ENCODE data around the gene PTDSS2.

PTDSS2 gene

DNA sequence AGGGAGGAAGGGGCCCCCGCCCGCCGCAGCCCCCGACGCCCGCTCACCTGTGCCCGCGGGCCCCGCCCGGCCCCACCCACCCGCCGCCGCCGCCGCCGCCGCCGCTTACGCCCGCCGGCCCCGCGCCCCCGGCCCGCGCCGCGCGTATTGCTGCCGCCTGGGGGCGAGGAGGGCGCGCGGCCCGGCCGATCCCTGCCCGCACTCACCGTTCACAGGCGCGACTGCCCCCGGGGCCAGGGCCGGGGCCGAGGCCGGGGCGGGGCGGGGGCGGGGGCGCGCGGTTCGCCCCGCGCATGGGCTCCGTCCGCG is 85.1 kb downstream of the PTDSS2 start:
- Histone ChIP-seq H3K4me3 (replicated peaks; ENCODE audit: low read depth, low read length) (peak overlapping the region; percentile 81), H3K36me3 (ENCODE audit: control insufficient read depth, insufficient read depth, low read length) (peaks cover 13% of the 10 kb centered on the region), H3K27me3 (replicated peaks; ENCODE audit: control insufficient read depth, insufficient read depth, low read length) (no peaks in the 10 kb centered on the region)
- TF ChIP-seq, protein P1, sequence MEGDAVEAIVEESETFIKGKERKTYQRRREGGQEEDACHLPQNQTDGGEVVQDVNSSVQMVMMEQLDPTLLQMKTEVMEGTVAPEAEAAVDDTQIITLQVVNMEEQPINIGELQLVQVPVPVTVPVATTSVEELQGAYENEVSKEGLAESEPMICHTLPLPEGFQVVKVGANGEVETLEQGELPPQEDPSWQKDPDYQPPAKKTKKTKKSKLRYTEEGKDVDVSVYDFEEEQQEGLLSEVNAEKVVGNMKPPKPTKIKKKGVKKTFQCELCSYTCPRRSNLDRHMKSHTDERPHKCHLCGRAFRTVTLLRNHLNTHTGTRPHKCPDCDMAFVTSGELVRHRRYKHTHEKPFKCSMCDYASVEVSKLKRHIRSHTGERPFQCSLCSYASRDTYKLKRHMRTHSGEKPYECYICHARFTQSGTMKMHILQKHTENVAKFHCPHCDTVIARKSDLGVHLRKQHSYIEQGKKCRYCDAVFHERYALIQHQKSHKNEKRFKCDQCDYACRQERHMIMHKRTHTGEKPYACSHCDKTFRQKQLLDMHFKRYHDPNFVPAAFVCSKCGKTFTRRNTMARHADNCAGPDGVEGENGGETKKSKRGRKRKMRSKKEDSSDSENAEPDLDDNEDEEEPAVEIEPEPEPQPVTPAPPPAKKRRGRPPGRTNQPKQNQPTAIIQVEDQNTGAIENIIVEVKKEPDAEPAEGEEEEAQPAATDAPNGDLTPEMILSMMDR (IDR thresholded peaks at IDR 0.05; ENCODE audit: insufficient read depth, low read length, poor library complexity, severe bottlenecking), result no peak
- no peak for DNase-seq (ENCODE audit: extremely low read depth, insufficient read length)

DNA sequence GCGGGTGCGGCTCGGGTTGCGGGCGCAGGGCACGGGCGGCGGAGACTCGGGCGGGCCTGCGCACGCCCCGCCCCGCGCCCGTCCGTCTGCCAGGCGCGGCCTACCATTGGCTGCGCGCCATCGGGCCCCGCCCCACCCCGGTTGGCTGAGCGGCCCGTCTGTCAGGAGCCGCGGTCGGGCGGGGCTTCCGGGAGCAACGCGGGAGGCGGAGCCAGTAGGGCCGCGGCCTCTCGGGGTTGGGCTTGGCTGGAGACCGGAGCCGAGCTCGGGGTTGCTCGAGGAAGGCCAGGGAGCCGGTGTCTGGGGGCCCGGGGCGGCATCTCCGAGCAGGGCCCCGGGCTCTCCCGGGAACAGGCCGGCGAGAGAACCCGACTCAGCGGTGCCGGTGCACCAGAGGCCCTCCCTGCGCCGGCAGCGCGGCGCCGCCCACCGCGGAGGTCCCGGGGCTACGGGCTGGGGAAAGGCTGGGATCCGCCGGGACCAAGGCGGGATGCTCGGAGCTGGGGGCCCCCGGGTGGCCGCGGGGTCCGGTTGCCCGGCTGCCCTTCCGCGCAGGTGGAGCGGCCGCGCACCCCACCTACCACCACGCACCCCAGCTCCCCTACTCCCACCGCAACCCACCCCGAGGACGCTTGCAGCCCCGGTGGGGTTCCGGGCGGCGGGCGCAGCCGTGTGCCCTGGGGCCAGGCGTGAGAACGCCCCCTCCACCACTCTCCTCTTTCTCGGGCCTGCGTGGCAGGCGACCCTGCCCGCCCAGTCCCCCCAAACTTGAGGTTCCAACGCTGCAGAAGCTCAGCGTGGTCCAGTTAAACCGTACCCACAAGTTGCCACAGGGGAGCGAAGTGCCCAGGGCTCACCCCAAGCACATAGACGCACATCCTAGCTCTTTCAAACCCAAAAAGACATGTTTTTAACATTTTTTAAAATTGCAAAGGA is 85.7 kb downstream of the PTDSS2 start, which contains the start of gene HRAS:
TSS of gene HRAS (minus strand) at position 58 of the 936 bp plus-strand sequence.
- Histone ChIP-seq H3K4me3 (replicated peaks; ENCODE audit: low read depth, low read length) (peak within 1 kb of the TSS; percentile 81), H3K36me3 (ENCODE audit: control insufficient read depth, insufficient read depth, low read length) (peaks cover 12% of the 10 kb centered on the region), H3K27me3 (replicated peaks; ENCODE audit: control insufficient read depth, insufficient read depth, low read length) (no peaks in the 10 kb centered on the region)
- peak; percentile 97 for DNase-seq (ENCODE audit: extremely low read depth, insufficient read length)
- TF ChIP-seq, protein P1 (IDR thresholded peaks at IDR 0.05; ENCODE audit: insufficient read depth, low read length, poor library complexity, severe bottlenecking), result no peak

DNA sequence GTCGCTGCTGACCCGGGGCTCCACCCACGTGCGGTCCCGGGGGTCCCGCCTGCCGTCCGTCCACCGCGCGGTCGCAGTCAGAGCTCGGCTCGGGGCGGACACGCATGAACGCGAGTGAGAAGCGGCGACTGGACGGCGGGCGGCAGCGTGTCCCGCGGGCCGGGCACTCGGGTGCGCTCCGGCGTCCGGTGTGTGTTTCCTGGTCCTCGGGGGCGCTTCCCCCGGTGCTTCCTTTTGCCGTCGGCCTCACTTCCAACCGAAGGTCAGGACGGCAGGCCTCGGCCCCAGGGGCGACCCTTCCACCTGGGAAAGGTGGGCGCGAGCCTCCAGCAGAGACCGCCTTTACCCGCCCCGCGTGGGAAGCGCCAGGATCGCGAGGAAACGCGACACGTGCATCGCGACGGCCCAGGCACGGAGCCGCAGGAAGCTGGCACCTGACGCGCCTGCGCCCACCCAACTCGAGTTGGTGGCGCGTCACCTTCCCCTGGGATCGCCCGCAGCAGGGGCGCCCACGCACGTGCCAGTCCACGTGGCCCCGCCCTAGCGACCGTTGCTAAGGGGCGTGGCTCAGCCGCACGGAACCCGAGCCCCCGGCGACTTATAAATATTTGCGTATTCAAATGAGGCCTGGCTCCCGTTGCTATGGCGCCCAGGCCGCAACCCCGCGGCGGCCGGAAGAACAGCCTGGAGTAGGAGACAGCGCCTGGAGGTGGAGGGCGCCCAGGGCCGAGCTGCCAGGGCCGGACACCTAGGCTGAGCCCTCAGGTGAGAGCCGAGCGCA is 87.0 kb downstream of the PTDSS2 start, which contains the start of gene LRRC56:
TSS of gene LRRC56 (plus strand) at position 687 of the 781 bp plus-strand sequence. CDS start 3,158 bp downstream, outside the sequence.
- H3K27me3 ChIP-seq (replicated peaks; ENCODE audit: control insufficient read depth, insufficient read depth, low read length), result no peaks in the 10 kb centered on the region
- H3K36me3 ChIP-seq (ENCODE audit: control insufficient read depth, insufficient read depth, low read length), result peaks cover 8% of the 10 kb centered on the region
- peak within 1 kb of the TSS; percentile 71 for H3K4me3 ChIP-seq (replicated peaks; ENCODE audit: low read depth, low read length)
- peak; percentile 96 for DNase-seq (ENCODE audit: extremely low read depth, insufficient read length)
- TF ChIP-seq, protein P1 (IDR thresholded peaks at IDR 0.05; ENCODE audit: insufficient read depth, low read length, poor library complexity, severe bottlenecking), result no peak

DNA sequence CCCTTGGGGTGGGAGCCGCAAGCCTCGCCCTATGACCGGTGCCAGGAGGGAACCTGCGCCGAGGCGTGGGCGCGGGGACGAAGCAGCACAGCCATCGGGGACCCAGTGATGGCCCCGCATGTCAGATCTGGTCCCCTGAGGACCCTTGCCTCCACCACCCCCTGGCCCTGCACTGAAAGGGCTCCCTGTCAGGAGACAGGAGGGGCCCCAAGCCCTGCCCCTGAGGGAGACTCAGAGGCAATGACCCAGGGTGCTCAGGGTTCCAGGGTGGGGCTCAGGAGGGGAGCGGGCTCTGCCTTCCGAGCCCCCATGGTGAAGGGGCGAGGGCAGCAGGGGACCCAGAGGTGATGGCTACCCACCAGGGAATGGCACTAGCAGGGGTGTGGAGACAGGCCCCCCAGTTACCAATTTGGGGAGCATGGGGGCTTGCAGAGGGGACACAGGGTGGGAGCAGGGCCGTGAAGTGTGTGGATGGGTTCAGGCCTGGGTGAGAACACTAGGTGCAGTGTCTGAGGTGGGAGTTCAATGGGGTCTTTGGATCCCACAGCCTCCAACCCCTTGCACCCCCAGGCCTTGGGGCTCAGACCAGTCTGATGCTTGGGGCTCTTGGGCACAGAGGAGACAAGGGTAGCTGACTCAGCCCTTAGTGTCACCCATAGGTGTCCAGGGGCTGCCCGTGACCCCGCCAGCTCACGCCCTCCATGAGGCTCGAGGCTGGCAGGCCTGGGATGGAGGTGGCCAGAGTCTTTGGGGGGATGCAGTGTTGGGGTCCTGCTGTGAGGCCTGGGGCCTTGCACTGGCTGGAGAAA is 87.7 kb downstream of the PTDSS2 start:
- Histone ChIP-seq H3K36me3 (ENCODE audit: control insufficient read depth, insufficient read depth, low read length) (peaks cover 4% of the 10 kb centered on the region), H3K4me3 (replicated peaks; ENCODE audit: low read depth, low read length) (peak overlapping the region; percentile 63), H3K27me3 (replicated peaks; ENCODE audit: control insufficient read depth, insufficient read depth, low read length) (no peaks in the 10 kb centered on the region)
- DNase-seq (ENCODE audit: extremely low read depth, insufficient read length), result peak; percentile 13
- TF ChIP-seq, protein P1 (IDR thresholded peaks at IDR 0.05; ENCODE audit: insufficient read depth, low read length, poor library complexity, severe bottlenecking), result no peak

DNA sequence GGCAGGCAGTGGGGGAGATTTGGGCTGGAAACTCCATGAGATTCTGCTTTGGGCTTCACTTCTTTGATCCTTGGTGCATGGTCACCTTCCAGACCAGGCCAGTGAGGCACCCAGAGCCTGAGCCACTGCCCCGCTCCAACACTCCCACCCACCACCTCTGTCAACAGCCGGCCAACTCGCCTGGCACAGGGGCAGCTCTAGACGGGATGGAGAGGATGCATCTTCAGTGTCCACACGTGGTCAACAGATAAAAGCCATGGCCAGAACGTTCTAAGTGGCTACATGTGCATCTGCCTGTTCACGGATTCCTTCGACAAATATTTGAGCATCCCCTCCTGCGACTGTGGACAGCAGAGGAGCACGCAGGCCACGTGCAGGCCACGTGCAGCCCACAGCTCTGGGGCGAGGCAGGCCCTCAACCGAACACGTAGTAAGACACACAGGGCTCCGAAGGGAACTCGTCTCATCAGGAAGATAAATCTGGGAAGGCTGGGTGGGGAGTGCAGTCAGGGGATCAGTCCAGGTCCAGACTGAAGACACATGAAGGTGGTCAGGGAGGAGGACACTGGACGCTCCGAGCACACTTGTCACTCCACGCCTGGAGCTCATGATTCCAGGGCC is 88.5 kb downstream of the PTDSS2 start:
- no peak overlapping the region for H3K4me3 ChIP-seq (replicated peaks; ENCODE audit: low read depth, low read length)

More for the DNA sequence above, 88.5 kb downstream of the PTDSS2 start:
- H3K36me3 ChIP-seq (ENCODE audit: control insufficient read depth, insufficient read depth, low read length), result peaks cover under 1% of the 10 kb centered on the region
- TF ChIP-seq, protein P1 (IDR thresholded peaks at IDR 0.05; ENCODE audit: insufficient read depth, low read length, poor library complexity, severe bottlenecking), result no peak
- DNase-seq (ENCODE audit: extremely low read depth, insufficient read length), result peak; percentile 16
- H3K27me3 ChIP-seq (replicated peaks; ENCODE audit: control insufficient read depth, insufficient read depth, low read length), result no peaks in the 10 kb centered on the region
